NCI-H187 (cell line): ENCODE data around the gene ZNF578.
A peak's percentile ranks its signal among the peaks of the same experiment; 100 is the strongest.
"Not testable (repeated sequence)": the region's sequence is repeated elsewhere in the genome, so short reads cannot be mapped to it uniquely, and the experiment has no call there.

ENCODE experiments used
- DNase-seq, 2 experiments: peaks; one replicate each; lab custom pipeline; 2025; lab: John Stamatoyannopoulos, UW

The ZNF578 gene

GRCh38 chr19:52453324-52454094, at the start of gene ZNF578:
ZNF578 (plus strand) TSS chr19:52453553; CDS start chr19:52501846, 48,293 bp downstream.
- DNase-seq = no peak

- no peak for DNase-seq
These were observed 43.1 kb upstream of the ZNF578 start for GRCh38 chr19:52410276-52410675.

GRCh38 chr19:52415711-52416110, 37.6 kb upstream of the ZNF578 start:
- no peak for DNase-seq

GRCh38 chr19:52428937-52429336, 24.4 kb upstream of the ZNF578 start, which contains the start of gene ZNF534:
ZNF534 (plus strand) TSS chr19:52429148; CDS start chr19:52431475, 2,327 bp downstream.
- no peak for DNase-seq

- DNase-seq = no peak
These were observed 11.2 kb upstream of the ZNF578 start for GRCh38 chr19:52442179-52442578.

- no peak for DNase-seq
These were observed 8.8 kb upstream of the ZNF578 start for GRCh38 chr19:52444506-52444905.

- DNase-seq = no peak
These were observed 2.1 kb upstream of the ZNF578 start for GRCh38 chr19:52451241-52451640.

- peak; percentile 13 to 39 for DNase-seq
These were observed 11.6 kb downstream of the ZNF578 start for GRCh38 chr19:52464798-52465470.

GRCh38 chr19:52473655-52474350, 20.4 kb downstream of the ZNF578 start:
- no peak for DNase-seq

- no peak for DNase-seq
These were observed 21.2 kb downstream of the ZNF578 start for GRCh38 chr19:52474351-52475127.

- DNase-seq = not testable (repeated sequence)
These were observed 30.9 kb downstream of the ZNF578 start for GRCh38 chr19:52484111-52484743.

- not testable (repeated sequence) for DNase-seq
These were observed 31.7 kb downstream of the ZNF578 start for GRCh38 chr19:52485064-52485463.

- DNase-seq = not testable (repeated sequence)
These were observed 32.3 kb downstream of the ZNF578 start for GRCh38 chr19:52485561-52486240.

- no peak for DNase-seq
These were observed 39.0 kb downstream of the ZNF578 start for GRCh38 chr19:52492201-52492993.

GRCh38 chr19:52492994-52493470, 39.7 kb downstream of the ZNF578 start:
- DNase-seq = no peak

- no peak for DNase-seq
These were observed 41.2 kb downstream of the ZNF578 start for GRCh38 chr19:52494518-52494917.

- DNase-seq = no peak
These were observed 45.2 kb downstream of the ZNF578 start for GRCh38 chr19:52498571-52498970.

GRCh38 chr19:52500474-52500873, 47.1 kb downstream of the ZNF578 start:
- DNase-seq = not testable (repeated sequence)

- DNase-seq = not testable (repeated sequence)
These were observed 47.6 kb downstream of the ZNF578 start for GRCh38 chr19:52500991-52501390.

- no peak for DNase-seq
These were observed 53.9 kb downstream of the ZNF578 start for GRCh38 chr19:52507266-52507665.
